ENCODE data around the gene MR1. TPM values are rescaled to one million over a fixed set of nuclear protein-coding genes. Genes with fewer than 3 reads are reported as not detected.

MR1 gene
- total and polyA plus RNA-seq, 2 donors (not counting 1 experiment from before 2014, with no cell fraction given): 41.6 to 42.1 TPM

DNA sequence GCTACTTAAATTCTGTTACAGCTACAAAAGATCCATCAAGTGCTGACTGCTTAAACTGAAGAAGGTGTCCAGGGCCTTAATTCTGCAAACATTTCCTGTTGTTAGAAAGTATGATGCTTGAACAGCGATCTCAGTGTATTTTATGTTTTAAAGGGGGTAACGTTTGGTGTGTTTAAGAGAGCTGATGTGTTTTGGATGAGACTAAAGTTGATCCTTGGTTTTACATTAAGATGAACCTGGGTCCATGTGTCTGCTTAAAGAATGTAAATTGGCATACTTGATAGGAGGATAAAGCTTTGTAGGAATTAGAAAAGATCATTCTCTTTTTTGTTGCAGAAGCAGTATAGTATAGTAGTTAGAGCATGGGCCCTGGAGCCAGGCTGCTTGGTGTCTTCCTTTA, 58.3 kb downstream of the MR1 start:
- Histone ChIP-seq H4K20me1 (ENCODE audit: control insufficient read depth, extremely low read depth, insufficient read depth, low read length) (peaks cover 6% of the 10 kb centered on the region), H2AFZ (ENCODE audit: low read length) (no peak overlapping the region), H3K9ac (ENCODE audit: insufficient read depth, low read length) (no peak overlapping the region), H3K79me2 (ENCODE audit: control insufficient read depth, insufficient read depth, low read length) (peaks cover 61% of the 10 kb centered on the region), H3K4me1 (ENCODE audit: control insufficient read depth, extremely low read depth, insufficient read depth, low read length) (peaks cover 34% of the 10 kb centered on the region), H3K4me3 (replicated peaks in 1 of 4; ENCODE audit: control extremely low read depth in 1 of 4, insufficient read depth in 1 of 4, low read depth in 3 of 4, low read length in 4 of 4) (peak overlapping the region; percentile 91 to 99 (median 96)), H3K4me2 (ENCODE audit: extremely low read depth, insufficient read depth, low read length) (peak overlapping the region; percentile 77), H3K36me3 (ENCODE audit: control insufficient read depth, insufficient read depth, low read length) (peaks cover 8% of the 10 kb centered on the region), H3K27ac (ENCODE audit: insufficient read depth, low read length) (no peak overlapping the region), H3K9me3 (ENCODE audit: control insufficient read depth, insufficient read depth, low read depth, low read length) (no peaks in the 10 kb centered on the region), H3K27me3 (ENCODE audit: control insufficient read depth, insufficient read depth, low read length) (no peaks in the 10 kb centered on the region)
- TF ChIP-seq EZH2 (IDR thresholded peaks at IDR 0.05; ENCODE audit: low read length, missing control alignments): no peak
- TF ChIP-seq, protein P1, sequence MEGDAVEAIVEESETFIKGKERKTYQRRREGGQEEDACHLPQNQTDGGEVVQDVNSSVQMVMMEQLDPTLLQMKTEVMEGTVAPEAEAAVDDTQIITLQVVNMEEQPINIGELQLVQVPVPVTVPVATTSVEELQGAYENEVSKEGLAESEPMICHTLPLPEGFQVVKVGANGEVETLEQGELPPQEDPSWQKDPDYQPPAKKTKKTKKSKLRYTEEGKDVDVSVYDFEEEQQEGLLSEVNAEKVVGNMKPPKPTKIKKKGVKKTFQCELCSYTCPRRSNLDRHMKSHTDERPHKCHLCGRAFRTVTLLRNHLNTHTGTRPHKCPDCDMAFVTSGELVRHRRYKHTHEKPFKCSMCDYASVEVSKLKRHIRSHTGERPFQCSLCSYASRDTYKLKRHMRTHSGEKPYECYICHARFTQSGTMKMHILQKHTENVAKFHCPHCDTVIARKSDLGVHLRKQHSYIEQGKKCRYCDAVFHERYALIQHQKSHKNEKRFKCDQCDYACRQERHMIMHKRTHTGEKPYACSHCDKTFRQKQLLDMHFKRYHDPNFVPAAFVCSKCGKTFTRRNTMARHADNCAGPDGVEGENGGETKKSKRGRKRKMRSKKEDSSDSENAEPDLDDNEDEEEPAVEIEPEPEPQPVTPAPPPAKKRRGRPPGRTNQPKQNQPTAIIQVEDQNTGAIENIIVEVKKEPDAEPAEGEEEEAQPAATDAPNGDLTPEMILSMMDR (conservative IDR thresholded peaks at IDR 0.05 in 1 of 2, IDR thresholded peaks at IDR 0.05 in 1 of 2; ENCODE audit: low read depth in 1 of 2, low read length in 2 of 2): no peak
- no peak for DNase-seq (ENCODE audit: low read depth in 2 of 2)

DNA sequence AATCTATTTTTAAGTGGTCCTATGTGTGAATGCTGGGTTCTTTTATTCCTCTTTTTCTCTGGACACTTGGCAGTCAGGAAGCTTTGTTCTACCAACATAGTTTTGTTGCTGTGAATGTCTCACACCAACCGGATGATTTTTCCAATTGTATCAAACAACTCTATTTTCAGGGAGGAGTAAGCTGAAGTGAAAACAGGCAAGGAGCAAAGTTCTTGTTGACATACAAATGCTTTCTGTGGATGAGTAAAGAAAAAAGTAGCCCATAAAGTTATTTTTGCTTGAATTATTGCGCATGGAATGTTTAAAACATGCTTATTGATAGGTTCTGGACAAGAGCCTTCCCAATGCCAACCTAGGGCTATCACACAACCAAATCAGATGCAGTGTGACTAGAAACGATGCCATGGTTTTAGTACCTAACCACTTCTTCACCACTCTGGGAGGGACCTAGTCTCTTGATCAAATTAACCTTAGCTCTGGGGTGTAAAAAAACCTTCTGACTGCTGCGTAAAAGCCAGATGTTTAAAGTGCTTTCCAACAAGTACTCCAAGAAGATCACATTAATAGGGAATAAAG, 59.2 kb downstream of the MR1 start:
- Histone ChIP-seq H3K4me3 (replicated peaks in 1 of 4; ENCODE audit: control extremely low read depth in 1 of 4, insufficient read depth in 1 of 4, low read depth in 3 of 4, low read length in 4 of 4) (peak overlapping the region in 2 of 4 experiments; percentile 11 to 99), H4K20me1 (ENCODE audit: control insufficient read depth, extremely low read depth, insufficient read depth, low read length) (peaks cover 6% of the 10 kb centered on the region), H3K9ac (ENCODE audit: insufficient read depth, low read length) (no peak overlapping the region), H3K27ac (ENCODE audit: insufficient read depth, low read length) (no peak overlapping the region), H2AFZ (ENCODE audit: low read length) (no peak overlapping the region), H3K36me3 (ENCODE audit: control insufficient read depth, insufficient read depth, low read length) (peaks cover 8% of the 10 kb centered on the region), H3K4me2 (ENCODE audit: extremely low read depth, insufficient read depth, low read length) (peak overlapping the region; percentile 77), H3K79me2 (ENCODE audit: control insufficient read depth, insufficient read depth, low read length) (peaks cover 57% of the 10 kb centered on the region), H3K27me3 (ENCODE audit: control insufficient read depth, insufficient read depth, low read length) (no peaks in the 10 kb centered on the region), H3K4me1 (ENCODE audit: control insufficient read depth, extremely low read depth, insufficient read depth, low read length) (peaks cover 40% of the 10 kb centered on the region), H3K9me3 (ENCODE audit: control insufficient read depth, insufficient read depth, low read depth, low read length) (no peaks in the 10 kb centered on the region)
- DNase-seq (ENCODE audit: low read depth in 2 of 2): no peak
- TF ChIP-seq, protein P1 (conservative IDR thresholded peaks at IDR 0.05 in 1 of 2, IDR thresholded peaks at IDR 0.05 in 1 of 2; ENCODE audit: low read depth in 1 of 2, low read length in 2 of 2): no peak
- no peak for TF ChIP-seq EZH2 (IDR thresholded peaks at IDR 0.05; ENCODE audit: low read length, missing control alignments)

DNA sequence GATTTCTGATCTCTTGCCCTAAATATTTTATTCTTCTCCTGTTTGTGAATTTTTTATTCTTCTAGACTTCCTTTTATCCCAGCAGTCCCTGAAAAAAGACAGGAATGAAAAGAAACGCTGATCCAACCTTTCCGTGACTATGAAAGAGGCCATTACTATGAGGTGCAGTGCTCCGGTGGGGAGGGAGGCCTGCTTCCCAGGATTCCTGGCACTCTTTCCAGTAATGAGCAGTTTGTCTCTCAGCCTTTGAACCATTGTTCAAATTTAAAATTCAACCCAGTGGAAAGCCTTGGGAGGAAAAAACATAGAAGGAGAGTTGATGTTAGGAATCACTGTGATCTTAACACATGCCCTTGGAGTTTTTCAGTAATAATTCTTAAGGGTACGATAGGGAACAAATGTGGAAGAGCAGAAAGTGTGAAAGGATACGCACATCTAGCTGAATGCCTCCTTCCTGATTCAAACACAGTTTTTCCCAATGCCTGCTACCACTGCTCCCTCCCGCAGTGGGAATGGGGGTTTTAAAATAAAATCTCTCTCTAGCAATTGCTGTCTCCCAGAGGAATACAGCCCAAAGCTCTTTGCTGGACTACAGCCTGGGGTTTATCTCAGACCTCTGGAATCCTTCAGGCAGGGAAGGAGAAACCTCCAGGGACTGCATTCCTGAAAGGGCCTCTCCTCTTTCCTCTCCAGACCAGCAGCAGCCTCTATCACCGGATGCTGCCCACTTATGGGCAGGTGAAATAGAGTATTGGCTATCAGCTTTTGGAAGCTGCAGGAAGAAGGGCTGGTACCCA, 60.8 kb downstream of the MR1 start:
- Histone ChIP-seq H3K4me3 (replicated peaks in 1 of 4; ENCODE audit: control extremely low read depth in 1 of 4, insufficient read depth in 1 of 4, low read depth in 3 of 4, low read length in 4 of 4) (peak overlapping the region in 1 of 4 experiments; percentile 5), H3K27ac (ENCODE audit: insufficient read depth, low read length) (peak overlapping the region; percentile 86), H2AFZ (ENCODE audit: low read length) (no peak overlapping the region), H3K4me2 (ENCODE audit: extremely low read depth, insufficient read depth, low read length) (peak overlapping the region; percentile 46), H3K9ac (ENCODE audit: insufficient read depth, low read length) (no peak overlapping the region), H3K4me1 (ENCODE audit: control insufficient read depth, extremely low read depth, insufficient read depth, low read length) (peaks cover 46% of the 10 kb centered on the region), H3K27me3 (ENCODE audit: control insufficient read depth, insufficient read depth, low read length) (no peaks in the 10 kb centered on the region), H3K36me3 (ENCODE audit: control insufficient read depth, insufficient read depth, low read length) (peaks cover 8% of the 10 kb centered on the region), H3K9me3 (ENCODE audit: control insufficient read depth, insufficient read depth, low read depth, low read length) (no peaks in the 10 kb centered on the region), H4K20me1 (ENCODE audit: control insufficient read depth, extremely low read depth, insufficient read depth, low read length) (peaks cover 6% of the 10 kb centered on the region), H3K79me2 (ENCODE audit: control insufficient read depth, insufficient read depth, low read length) (peaks cover 43% of the 10 kb centered on the region)
- TF ChIP-seq, protein P1 (conservative IDR thresholded peaks at IDR 0.05 in 1 of 2, IDR thresholded peaks at IDR 0.05 in 1 of 2; ENCODE audit: low read depth in 1 of 2, low read length in 2 of 2): no peak
- TF ChIP-seq EZH2 (IDR thresholded peaks at IDR 0.05; ENCODE audit: low read length, missing control alignments): no peak
- peak; percentile 83 to 96 for DNase-seq (ENCODE audit: low read depth in 2 of 2)
